NCI-H526 (cell line): Measurements from ENCODE around the gene SKA1.
"Not testable (repeated sequence)": the region's sequence is repeated elsewhere in the genome, so short reads cannot be mapped to it uniquely, and the experiment has no call there.

Source experiments
- DNase-seq, 2 experiments: peaks; one replicate each; lab custom pipeline; 2025; lab: John Stamatoyannopoulos, UW

SKA1 gene

DNA sequence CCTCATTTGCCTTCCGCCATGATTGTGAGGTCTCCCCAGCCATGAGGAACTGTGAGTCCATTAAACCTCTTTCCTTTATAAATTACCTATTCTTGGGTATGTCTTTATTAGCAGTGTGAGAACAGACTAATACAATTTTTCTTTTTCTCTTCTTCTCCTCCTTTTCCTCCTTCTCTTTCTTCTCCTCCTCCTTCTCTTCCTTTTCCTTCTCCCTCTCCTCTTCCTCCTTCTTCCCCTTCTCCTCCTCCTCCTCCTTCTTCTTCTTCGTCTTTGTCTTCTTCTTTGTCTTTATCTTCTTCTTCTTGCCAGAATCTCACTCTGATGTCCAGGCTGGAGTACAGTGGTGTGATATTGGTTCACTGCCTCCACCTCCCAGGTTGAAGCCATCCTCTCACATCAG is 20.2 kb downstream of the SKA1 start:
- no peak for DNase-seq

DNA sequence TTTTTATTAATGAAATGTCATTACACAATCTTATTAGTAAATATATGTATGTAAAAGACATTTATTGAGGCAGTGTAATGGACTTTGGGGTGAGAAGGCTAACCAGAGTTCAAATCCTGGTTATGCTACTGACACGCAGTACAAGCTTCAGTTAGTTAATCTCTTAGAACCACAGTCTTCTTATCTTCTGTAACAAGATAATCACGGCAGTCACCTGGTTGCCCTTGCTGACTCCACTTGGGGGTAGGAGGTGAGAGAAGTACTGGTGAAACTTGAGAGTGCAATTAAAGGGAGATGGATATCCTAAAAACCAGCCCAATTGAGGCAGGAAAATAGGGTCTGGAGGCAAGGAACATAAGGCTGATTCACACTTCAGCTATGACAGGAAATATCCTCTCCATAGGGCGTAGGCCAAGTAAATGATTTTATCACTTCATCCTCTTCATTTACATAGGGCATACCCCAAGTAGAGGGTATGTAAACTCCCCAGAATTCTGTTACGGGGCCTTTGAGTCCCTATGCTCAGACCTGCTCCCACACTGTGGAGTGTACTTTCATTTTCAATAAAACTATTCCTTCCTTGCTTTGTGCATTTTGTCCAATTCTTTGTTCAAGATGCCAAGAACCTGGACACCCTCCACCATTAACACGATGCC is 21.3 kb downstream of the SKA1 start:
- DNase-seq: no peak

DNA sequence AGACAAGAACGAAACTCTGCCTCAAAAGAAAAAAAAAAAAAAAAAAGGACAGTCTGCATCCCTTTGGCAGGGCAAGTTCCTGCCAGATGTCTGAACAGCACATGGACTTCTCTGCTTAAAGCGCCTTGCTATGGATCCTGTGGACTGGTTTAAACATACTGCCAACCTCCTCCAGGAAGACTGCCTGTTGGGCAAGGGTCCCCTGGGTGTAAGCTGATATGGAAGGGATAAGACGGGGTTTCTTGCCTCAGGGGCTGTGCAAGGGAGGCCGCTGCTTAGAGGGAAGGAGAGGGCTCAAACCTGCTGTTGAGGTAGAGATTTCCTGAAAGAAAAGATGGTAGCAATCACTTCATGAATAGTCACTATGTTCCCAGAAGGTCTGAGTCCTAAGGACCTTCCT is 22.2 kb downstream of the SKA1 start:
- DNase-seq: no peak

DNA sequence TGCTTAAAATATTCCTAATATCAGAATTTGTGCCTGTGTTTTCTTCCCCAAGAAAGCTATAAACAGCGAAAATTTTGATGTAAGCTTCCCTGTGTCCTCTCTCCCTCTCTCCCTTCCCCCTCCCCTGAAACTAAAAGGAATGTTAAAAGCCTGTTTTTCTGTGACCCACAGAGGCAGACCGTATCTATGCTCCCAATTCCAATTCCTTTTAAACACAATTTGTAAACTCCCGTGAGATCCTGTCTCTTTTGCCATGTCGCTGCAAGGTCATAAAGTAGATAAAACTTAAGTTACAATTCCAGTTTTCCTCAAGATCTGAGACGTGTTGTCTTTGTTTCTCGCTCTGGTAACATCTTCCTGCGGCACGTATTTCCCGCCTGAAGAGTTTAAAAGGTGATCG is 23.3 kb downstream of the SKA1 start:
- DNase-seq: no peak

DNA sequence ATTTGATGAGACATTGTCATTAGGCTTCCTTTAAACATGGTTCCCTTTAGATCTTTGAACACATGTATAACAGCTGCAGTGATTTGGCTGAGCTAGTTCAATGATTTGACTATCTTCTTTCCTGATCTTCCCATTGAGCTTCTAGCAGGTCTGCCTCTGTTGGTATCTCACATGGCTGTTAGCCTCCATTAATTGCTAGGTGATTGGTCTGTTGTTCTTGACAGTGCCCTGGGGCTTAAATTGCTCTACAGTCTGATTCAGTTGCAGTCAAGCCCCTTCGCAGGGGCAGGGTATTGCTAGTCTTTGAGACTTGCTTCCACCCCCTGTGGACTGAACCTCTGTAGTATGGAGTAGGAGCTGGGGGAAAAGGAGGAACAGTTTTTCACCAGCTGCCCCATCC is 24.1 kb downstream of the SKA1 start:
- peak in 1 of 2 experiments; percentile 13 for DNase-seq

DNA sequence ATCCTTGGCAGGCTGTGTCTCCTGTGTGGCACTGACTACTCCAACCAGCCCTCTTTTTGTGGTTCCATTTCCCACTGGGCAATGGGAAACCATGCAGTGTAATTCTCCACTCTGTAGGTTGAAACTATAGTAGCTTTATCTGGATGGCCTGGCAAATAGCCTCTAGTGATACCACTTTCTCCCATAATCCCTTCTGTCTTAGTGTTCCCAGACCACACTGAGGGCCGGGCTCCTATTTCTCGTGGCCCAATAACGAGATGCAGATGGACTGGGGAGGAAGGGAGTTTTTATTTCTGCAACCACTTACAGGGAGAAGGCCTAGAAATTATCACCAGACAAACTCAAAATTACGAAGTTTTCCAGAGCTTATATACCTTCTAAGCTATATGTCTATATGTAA is 24.7 kb downstream of the SKA1 start:
- DNase-seq: no peak

DNA sequence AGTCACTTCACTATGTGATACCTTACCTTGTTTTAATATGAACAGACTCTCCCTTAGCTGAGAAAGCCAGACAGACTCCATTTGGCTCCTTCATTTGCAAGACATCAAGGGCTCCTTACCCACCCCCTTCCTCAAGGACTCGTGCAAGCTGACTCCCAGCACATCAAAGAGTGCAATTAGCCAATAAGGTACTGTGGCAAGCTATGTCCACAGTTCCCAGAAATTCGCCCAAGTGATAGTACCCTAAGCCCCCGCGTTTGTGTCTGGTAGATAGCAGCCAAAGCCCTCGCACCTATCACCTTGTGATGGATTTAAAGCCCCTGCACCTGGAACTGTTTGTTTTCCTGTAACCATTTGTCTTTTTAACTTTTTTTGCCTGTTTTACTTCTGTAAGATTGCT is 25.6 kb downstream of the SKA1 start:
- not testable (repeated sequence) for DNase-seq

DNA sequence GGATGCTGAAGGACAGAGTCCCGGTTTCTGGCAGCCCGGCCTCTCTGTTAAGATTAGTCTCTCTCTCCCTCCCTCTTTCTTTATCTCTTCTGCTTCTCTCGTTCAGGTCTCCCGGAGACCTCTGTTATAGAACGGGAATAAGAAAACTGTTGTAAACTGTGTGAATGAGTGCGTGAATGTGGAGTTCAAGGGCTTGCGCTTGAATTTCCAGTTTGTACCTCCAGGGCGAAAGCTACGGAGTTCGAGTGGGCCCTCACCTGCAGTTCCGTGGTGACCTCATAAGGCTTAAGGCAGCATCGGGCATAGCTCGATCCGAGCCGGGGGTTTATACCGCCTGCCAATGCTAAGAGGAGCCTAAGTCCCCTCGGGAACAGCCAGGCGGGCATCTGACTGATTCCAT is 26.4 kb downstream of the SKA1 start:
- DNase-seq: no peak

DNA sequence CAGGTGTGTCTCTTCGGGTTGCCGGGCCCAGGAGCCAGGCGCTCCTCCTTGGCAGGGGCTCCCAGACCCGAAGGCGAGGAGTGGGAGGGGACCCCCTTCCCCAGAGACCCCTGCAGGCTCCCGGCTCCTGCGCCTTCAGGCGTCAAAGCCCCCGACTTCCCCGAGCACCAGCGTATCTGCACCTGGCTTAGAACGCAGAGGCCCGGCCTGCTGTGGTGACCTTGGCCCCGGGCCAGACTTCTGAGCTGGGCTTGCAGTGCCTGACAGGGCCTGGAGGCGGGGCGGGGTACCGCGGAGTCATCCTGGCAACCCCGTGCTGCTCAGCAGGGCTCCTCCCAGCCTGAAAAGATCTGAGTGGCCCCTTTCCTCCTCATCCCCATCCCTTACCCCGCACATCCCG is 27.0 kb downstream of the SKA1 start:
- DNase-seq: peak in 1 of 2 experiments; percentile 41

DNA sequence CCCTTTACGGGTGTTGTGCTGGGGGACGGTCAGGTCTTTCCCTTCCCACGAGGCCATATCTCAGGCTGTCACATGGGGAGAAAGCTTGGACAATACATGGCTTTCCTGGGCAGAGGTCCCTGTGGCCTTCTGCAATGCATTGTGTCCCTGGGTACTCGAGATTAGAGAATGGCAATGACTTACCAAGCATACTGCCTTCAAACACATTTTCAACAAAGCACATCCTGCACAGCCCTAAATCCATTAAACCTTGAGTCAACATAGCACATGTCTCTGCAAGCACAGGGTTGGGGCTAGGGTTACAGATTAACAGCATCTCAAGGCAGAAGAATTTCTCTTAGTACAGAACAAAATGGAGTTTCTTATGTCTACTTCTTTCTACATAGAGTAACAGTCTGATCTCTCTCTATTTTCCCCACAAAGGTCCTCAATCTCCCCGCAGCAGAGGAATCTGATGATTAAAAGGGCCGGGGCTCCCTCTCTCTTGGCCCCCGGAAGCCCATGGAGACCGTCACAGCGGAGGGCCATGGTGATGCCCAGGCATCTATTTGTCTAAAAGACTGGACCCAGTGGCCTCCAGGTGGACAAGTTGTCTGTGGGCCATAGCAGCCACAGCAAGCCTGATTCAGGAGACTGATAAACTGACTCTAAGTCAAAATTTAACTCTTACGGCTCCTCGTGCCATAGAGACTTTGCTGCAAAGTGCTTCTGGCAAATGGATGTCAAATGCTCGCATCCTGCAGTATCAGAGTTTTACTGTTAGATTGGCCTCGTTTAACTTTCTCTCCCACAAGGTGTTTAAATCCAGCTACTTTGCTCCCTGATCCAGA is 30.1 kb downstream of the SKA1 start:
- not testable (repeated sequence) for DNase-seq

DNA sequence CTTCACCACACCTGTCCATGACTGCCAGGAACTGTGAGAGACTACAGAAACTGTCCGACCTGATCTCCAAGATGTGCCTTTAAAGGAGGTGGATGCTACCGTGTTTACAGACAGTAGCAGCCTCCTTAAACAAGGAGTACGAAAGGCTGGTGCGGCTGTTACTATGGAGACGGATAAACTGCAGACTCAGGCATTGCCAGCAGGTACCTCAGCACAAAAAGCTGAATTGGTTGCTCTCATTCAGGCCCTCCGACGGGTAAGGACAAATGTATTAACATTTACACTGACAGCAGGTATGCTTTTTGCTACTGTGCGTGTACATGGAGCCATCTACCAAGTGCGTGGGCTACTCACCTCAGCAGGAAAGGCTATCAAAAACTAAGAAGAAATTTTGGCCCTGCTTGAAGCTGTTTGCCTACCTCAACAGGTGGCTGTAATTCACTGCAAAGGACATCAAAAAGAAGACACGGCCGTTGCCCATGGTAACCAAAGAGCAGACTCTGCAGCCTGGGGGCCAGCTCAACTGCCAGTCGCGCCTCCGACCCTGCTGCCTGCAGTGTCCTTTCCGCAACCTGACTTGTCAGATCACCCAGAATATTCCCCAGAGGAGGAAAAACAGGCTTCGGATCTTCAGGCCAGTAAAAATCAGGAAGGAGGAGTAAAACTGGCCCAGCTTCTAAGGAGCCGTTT is 30.9 kb downstream of the SKA1 start:
- DNase-seq: peak; percentile 16 to 23

DNA sequence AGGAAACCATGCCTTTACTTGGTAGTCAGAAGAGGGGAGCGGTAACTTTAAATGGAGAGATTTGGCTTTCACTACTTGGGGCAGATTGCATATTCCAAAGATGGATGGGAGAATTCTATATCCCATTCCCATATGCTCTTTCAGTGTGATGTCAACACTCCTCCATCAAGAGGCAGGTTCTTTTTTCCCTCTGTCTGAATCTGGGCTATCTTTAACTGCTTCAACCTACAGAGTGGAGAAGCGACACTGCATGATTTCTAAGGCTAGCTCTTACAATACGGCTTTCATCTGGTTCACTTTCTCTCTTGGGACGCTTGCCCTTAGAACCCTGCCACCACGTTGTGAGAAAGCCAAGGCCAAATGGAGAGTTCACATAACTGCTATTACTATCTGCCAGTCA is 34.4 kb downstream of the SKA1 start:
- DNase-seq: no peak

DNA sequence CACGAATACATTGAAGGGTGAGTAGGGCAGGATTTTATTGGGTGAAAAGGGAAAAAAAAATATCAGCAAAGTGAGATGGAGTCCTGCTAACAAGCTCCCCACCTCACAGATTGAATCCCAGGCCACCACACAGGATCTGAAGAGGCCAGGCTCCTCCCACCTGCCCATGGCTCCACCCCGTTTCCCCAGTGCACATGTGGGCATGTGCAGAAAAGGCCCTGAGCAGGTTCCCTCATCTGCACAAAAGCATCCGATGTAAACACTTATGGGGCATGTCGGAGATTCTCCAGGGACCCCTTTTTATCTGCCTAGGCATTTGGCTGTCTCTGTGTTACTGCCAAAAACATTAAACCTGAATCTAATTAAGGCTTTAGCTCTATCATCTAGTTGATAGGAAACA is 35.2 kb downstream of the SKA1 start:
- DNase-seq: no peak

DNA sequence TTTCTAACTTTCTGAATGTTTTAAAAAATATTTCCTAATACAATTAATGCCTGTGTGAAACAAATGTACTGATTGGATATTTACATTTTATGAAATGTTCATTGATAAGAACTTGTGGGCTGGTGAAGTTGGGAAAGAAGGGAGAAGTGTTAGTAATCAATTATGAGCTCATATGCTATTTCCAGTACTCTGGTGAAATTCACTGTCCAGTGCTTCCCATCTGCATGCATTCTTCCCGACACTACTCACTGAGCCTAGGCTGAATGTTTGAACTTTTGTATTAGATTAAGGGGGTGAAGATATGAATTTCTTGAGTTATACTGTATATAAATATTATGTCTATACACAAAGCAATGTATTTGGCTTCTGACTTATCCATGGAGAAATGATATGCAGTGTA is 36.0 kb downstream of the SKA1 start:
- DNase-seq: no peak

DNA sequence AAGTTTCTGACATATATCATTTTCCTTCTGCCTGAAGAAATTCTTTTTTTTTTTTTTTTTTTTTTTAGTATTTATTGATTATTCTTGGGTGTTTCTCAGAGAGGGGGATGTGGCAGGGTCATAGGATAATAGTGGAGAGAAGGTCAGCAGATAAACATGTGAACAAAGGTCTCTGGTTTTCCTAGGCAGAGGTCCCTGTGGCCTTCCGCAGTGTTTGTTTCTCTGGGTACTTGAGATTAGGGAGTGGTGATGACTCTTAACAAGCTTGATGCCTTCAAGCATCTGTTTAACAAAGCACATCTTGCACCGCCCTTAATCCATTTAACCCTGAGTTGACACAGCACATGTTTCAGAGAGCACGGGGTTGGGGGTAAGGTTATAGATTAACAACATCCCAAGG is 42.0 kb downstream of the SKA1 start:
- not testable (repeated sequence) for DNase-seq

DNA sequence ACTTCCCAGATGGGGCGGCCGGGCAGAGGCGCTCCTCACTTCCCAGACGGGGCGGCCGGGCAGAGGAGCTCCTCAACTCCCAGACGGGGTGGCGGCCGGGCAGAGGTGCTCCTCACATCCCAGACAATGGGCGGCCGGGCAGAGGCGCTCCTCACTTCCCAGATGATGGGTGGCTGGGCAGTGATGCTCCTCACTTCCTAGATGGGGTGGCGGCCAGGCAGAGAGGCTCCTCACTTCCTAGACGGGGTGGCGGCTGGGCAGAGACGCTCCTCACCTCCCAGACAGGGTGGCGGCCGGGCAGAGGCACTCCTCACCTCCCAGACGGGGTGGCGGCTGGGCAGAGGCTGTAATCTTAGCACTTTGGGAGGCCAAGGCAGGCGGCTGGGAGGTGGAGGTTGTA is 42.9 kb downstream of the SKA1 start:
- not testable (repeated sequence) for DNase-seq

DNA sequence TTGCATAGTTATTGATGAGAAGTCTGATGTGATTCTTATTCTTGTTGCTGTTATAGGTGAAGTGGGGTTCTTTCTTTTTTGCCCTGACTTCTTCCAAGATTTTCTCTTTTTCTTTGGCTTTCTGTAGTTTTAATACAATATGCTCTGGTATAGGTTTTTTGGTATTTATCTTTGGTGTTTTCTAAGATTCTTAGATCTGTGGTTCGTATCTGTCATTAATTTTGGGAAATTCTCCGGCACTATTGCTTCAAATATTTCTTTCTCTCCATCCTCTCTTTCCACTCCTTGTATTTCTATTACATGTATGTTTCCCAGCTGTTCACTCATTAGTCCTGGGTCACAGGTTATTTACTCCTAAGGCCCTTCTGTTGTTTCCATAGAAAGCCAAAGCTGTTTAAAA is 43.8 kb downstream of the SKA1 start:
- DNase-seq: no peak

DNA sequence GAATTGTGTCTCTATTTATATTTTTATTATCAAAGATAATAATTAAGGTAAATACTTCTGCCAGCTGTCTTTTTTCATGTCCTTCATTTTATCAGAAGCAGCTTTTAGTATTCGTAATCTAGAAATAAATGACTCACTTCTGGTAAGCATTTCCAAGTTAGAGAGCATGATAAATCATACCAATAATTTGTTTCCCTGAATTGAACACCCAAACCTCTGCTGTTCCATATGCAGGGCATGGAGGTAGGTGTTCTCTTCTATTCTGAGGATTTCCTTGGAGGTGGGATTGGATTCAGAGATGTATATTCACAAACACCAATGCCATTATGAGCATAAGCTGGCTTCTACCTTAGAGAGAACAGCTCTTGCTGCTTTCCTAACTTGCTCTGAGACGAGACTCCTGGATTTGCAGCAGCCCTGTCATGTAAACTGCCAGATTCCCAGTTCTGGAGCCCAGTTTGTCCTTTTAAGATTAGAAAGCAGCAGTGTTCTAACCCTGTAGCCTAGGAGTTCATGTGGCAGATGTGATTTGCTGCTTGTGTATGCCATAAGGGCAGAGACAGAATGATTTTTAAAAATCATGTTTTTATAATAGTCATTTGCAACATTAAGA is 47.5 kb downstream of the SKA1 start:
- no peak for DNase-seq

DNA sequence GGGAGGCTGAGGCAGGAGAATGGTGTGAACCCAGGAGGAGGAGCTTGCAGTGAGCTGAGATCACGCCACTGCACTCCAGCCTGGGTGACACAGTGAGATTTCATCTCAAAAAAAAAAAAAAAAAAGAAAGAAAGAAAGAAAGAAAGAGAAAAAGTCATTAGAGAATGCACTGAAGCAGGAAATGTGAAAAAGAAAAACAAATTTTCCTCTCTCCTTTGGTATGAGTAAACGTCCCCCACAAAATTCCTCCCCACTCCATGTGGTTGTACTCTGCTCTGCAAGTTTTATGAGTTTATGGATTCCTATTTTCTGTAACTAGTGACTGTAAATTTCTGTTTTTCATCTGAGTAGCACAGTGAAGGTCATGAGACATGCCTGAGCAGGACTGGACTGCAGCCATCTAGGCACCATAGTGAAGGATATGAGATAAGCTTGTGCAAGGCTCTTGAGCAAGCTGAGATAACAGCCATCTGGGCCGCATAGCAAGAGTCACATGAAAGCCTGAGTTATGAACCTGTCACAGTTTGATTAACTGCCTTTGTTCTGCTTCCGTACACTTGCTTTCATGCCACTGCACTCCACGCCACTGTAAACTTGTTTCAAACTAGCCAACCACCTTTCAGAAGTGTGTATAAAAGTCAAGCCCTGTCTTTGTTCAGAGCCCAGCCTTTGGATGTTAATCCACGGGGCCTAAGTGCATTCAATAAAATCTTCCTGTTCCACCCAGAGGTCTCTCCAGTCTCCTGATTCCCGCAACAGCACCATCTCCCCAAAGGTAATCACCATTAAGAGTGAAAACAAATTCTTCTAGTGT is 50.2 kb downstream of the SKA1 start:
- DNase-seq: no peak

DNA sequence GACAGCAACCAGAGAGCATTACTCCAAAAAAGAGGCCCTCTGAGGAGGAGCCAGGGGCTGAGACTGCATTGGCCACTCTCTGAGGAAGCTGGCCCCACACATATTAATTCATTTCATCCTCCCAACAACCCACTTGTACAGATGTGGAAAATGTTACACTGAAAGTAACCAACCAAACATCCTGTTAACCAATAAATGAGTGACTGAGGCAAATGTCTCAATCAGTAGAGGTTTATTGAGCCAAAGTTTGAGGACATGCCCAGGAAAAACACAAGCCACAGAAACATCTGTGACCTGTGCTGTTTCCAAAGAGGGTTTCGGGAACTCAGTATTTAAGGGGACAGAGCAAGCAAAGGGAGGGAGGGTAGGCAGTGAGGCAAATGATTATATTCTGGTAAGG is 53.0 kb downstream of the SKA1 start:
- DNase-seq: no peak

DNA sequence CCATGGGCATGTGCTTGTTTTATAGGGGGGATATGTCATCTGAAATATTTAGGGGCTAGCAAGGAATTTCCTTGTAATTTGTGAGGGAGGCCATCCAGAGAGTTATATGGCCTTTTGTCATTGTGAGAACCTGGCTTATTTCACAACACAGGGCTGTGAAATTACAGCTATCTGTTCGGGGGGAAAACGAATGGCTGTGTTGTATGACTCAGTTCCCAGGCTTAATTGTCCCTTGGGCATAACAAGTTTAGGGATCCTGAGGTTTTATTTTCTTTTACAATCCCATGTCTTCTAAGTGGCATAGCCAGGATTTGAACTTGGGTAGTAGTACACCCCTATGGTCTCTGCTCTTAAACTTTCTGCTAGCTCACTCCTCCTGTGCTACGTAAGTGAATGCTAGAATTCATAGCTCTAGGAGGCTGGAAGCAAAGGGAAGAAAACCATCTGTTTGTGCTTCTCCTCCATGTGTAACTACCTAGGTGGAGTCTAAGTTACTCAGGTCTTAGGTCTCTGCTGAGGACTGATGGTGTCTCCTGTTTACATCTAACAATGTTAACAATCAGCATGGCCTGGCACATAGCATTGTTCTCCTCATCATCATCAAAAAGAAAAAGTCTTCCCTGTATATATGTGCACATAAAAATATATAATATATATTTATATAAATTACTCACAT is 53.8 kb downstream of the SKA1 start:
- no peak for DNase-seq
